WI38 (cell line): Measurements from ENCODE around the gene MYO3A.

Experiments used
- H3K4me3 ChIP-seq: 2 replicates; pipeline ENCODE4 v1.5.1; 2011; ENCODE audit warnings: low read depth, mild to moderate bottlenecking, control low read depth, low read length
- TF ChIP-seq, protein P1 (sequence below): IDR thresholded peaks from 2 replicates; pipeline ENCODE4 v1.5.1; 2012; ENCODE audit warnings: low read depth, mild to moderate bottlenecking, control low read depth, low read length

Gene MYO3A

DNA sequence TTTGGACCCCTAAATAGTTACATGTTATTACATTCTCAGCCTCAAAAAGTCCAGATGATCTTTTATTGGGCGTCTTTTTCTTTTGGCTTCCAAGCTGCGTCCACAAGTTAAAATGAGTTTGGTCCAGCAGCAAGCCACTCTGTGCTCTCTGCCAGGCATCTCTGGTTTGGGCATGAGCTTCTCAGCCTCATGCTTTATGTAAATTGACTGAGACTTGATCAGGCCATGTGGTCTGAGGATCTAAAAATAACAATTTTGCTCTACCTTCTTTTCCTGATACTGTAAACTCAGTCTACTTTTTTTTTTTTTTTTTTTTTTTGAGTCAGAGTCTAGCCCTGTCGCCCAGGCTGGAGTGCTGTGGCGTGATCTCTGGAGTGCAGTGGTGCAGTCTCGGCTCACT, 298.1 kb downstream of the MYO3A start:
- no peak overlapping the region for H3K4me3 ChIP-seq
- TF ChIP-seq, protein P1, sequence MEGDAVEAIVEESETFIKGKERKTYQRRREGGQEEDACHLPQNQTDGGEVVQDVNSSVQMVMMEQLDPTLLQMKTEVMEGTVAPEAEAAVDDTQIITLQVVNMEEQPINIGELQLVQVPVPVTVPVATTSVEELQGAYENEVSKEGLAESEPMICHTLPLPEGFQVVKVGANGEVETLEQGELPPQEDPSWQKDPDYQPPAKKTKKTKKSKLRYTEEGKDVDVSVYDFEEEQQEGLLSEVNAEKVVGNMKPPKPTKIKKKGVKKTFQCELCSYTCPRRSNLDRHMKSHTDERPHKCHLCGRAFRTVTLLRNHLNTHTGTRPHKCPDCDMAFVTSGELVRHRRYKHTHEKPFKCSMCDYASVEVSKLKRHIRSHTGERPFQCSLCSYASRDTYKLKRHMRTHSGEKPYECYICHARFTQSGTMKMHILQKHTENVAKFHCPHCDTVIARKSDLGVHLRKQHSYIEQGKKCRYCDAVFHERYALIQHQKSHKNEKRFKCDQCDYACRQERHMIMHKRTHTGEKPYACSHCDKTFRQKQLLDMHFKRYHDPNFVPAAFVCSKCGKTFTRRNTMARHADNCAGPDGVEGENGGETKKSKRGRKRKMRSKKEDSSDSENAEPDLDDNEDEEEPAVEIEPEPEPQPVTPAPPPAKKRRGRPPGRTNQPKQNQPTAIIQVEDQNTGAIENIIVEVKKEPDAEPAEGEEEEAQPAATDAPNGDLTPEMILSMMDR = no peak

DNA sequence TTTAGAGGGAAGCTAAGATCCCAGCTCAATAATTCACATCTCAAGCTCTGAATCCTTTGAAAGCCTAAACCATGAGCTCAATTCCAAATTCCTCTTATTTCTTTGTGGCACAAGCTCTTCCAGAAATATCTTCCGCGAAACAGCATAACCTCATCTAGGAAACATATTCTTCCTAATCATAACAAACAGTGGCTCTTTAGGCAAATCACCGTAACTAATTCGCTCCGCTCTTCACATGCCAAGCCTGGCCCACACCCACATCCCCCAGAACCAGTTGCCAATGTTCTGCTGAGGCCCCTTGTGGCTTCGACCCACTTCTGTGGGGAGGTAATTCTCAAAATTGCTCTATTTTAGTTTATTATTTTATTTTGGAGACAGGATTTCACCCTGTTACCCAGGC, 301.7 kb downstream of the MYO3A start:
- H3K4me3 ChIP-seq = no peak overlapping the region
- TF ChIP-seq, protein P1 = no peak

DNA sequence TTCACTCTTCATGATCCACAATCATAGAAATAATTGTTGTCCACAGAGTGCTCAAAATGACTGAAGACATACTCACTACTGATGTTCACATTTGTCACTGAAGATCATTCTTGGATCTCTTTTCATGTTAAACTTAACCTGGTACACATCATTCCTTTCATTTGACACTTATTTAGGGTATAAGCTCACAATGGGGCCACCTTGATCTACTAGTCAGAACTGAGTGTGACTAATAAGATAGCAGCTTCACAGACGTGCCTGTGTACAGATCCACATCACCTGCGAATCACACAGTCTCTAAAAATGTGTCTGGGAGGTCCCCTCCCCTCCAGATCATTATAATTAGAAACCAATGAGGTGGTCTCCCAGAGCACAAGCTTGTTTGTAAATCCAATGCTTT, 304.3 kb downstream of the MYO3A start:
- no peak overlapping the region for H3K4me3 ChIP-seq
- TF ChIP-seq, protein P1 = no peak

DNA sequence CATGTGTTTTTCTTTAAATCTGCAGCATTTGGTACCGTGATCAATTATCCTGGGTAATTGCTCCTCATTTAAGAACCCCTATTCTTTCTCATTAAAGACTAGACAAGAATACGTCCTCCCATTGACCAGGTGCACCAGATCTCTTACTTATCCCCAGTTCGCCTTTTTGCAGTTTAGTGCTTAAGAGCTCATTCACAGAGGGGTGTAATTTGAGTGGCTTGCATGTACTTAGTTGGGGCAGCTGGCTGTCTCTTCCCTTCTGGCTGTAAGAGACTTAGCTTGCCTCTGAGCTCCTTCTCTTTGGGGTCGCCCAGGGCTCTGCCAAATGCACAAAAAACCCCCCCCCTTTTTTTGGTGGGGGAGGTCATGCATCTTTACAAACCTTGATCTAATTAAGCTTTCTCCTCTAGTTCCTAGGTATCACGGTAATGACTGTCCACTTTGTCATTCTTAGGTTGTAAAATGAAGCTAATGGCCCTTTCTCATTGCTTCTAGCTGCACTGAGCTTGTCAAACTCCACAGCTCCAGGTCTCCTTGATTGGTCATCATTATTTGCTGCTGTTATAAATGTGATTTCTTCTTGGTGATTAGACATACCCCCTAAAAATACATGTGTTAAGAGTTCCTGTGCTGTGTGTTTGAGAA, 308.8 kb downstream of the MYO3A start:
- no peak overlapping the region for H3K4me3 ChIP-seq
- TF ChIP-seq, protein P1 = no peak

DNA sequence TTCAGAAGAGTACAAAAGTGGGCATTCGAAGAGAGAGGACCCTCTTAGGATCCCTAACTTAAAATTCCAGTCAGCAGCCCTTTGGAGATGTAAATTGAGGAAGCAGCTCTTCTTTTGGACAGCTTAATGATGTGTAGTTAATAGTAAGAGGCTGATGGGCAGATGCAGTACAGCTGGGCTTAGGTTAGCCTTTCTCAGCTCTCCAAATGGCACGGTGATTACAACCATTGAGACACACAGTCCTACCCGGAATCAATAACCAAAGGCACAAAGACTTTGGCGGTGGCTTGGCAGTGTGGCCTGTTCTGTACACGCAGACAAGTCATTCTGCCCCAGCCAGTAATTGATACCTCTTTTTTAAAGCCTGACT, 309.3 kb downstream of the MYO3A start:
- TF ChIP-seq, protein P1 = no peak
- no peak overlapping the region for H3K4me3 ChIP-seq

DNA sequence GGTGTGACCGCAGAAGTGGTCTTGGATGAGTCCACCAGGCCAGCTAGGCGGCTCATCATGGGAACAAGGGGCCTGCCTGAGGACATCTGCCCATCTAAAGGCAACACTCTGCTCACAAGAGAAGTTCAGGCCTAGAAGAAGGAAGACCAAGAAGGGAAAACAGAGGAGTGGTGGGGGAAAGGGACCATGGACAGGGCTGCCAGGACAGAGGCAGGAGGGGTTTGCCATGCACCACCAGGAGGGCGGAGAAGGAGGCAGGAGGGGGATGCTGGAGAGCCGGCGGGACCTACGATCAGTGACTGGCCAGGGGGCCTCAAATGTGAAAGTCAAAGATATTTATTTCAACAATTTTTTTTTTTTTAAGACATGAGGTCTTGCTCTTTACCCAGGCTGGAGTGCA, 315.7 kb downstream of the MYO3A start:
- no peak overlapping the region for H3K4me3 ChIP-seq
- TF ChIP-seq, protein P1 = no peak

DNA sequence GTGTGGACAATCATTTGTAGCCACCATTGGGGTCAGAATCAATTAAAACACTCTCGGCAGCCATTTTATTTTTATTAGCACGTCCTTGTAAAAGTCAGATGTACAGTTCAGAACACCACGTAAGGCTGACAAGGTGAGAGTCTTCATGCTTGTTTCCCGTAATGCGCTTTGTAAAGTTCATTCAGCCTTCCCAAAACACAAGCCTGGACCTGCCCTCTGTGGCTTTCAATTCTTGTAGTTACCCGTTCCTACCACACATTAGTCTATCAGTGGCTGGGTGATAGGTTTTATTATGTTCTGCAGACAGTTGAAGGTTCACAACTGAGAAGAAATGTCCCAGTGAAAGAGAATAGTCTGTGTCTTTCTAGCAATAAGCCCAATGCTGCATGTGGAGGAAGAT, 317.9 kb downstream of the MYO3A start:
- H3K4me3 ChIP-seq = no peak overlapping the region
- TF ChIP-seq, protein P1 = no peak
